Stimulated activated CD8-positive, alpha-beta memory T cell treated with anti-CD3 and anti-CD28 coated beads, Interleukin-7, amount 100 ng/mL, for 24 hours (primary cell): Measurements from ENCODE around the gene CD84.
"Not testable (repeated sequence)": the region's sequence is repeated elsewhere in the genome, so short reads cannot be mapped to it uniquely, and the experiment has no call there.

Source experiments
- DNase-seq: peaks from one replicate; pipeline ENCODE4 v3.0.0-alpha.2; 2020; ENCODE audit warnings: low read depth

CD84 gene

GRCh38 chr1:160608941-160609340, 29.6 kb upstream of the CD84 start:
- DNase-seq: no peak

GRCh38 chr1:160608514-160608913, 29.2 kb upstream of the CD84 start:
- no peak for DNase-seq

GRCh38 chr1:160608057-160608456, 28.8 kb upstream of the CD84 start:
- no peak for DNase-seq

GRCh38 chr1:160607672-160608032, 28.4 kb upstream of the CD84 start:
- no peak for DNase-seq

DNA sequence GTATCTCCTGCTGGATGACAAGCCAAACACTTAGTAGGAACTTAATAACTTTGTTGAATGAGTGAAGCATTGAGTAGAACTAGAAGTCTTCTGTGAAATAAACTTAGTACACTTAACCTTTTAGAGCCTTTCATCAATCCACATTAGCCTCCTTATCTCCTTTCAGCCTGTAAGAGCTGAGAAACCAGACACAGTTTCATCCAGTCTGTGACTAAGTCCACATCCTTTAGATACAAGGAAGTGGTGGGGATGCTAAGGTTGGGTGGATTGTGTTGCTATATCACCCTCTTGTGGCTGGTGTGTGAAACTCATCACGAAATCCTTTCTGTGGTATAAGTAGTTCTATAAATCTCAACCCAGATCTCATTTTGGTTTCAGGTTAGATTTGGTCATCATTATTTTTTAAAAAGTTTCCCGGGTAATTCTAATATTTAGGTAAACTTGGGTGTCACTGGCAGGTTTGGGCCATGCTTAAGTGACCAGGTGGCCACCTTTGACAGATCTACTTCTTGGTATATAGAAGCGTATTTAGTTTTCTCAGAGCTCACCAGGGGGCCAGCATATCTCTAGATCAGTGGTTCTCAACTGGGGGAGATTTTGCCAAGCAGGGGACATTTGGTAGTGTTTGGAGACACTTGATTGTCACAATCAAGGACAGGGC, 27.8 kb upstream of the CD84 start:
- DNase-seq: no peak

- no peak for DNase-seq
Observed at GRCh38 chr1:160606611-160607010, 27.3 kb upstream of the CD84 start.

GRCh38 chr1:160605792-160606479, 26.6 kb upstream of the CD84 start:
- no peak for DNase-seq

DNA sequence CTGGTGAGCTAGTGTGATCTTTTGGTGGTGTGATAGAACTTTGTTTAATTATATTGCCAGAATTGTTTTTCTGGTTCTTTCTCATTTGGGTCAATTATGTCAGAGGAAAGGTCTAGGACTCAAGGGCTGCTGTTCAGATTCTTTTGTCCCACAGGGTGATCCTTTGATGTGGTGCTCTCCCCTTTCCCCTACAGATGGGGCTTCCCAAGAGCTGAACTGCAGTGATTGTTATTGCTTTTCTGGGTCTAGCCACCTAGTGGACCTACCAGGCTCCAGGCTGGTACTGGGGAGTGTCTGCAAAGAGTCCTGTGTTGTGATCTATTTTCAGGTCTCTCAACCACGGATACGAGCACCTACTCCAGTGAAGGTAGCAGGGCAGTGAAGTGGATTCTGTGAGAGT, 25.9 kb upstream of the CD84 start:
- no peak for DNase-seq

GRCh38 chr1:160597705-160598104, 18.4 kb upstream of the CD84 start:
- no peak for DNase-seq

DNA sequence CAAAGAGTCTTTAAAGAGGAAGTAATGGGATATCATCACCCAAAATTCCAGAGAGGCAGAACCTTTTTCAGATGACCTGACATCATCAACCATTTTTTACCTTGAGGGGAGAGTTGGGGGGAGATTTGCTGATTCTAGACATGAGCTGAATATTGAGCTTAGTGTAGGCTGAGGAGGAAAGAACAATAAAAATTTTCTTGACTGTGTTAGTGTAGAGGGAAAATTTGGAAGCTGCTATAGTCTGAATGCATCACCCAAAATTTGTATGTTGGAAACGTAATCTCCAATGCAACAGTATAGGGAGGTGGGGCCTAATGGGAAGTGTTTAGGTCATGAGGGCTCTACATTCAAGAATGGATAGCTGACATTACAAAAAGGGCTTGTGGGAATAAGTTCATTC, 17.8 kb upstream of the CD84 start:
- no peak for DNase-seq

- DNase-seq: no peak
Observed at GRCh38 chr1:160590488-160590887, 11.2 kb upstream of the CD84 start.

- DNase-seq: no peak
Observed at GRCh38 chr1:160588468-160588867, 9.2 kb upstream of the CD84 start.

DNA sequence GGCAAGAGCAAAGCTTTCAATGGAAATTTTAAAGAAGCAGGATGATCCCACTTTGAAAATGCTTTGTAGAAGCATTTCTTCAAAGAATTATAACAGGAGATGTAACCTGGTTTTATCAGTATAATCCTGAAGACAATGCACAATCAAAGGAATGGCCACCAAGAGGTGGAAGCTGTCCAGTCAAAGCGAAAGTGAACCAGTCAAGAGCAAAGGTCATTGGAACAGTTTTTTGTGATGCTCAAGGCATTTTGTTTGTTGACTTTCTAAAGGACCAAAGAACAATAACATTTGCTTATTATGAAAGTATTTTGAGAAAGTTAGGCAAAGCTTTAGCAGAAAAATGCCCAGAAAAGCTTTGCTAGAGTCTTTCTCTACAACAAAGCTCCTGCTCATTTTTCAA, 5.5 kb upstream of the CD84 start:
- no peak for DNase-seq

DNA sequence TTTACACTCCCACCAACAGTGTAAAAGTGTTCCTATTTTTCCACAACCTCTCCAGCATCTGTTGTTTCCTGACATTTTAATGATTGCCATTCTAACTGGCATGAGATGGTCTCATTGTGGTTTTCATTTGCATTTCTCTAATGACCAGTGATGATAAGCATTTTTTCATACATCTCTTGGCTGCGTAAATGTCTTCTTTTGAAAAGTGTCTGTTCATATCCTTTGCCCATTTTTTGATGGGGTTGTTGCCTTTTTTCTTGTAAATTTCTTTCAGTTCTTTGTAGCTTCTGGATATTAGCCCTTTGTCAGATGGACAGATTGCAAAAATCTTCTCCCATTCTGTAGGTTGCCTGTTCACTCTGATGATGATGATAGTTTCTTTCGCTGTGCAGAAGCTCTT, 3.7 kb upstream of the CD84 start:
- DNase-seq: not testable (repeated sequence)

- DNase-seq: no peak
Observed at GRCh38 chr1:160581961-160582360, 2.7 kb upstream of the CD84 start.

DNA sequence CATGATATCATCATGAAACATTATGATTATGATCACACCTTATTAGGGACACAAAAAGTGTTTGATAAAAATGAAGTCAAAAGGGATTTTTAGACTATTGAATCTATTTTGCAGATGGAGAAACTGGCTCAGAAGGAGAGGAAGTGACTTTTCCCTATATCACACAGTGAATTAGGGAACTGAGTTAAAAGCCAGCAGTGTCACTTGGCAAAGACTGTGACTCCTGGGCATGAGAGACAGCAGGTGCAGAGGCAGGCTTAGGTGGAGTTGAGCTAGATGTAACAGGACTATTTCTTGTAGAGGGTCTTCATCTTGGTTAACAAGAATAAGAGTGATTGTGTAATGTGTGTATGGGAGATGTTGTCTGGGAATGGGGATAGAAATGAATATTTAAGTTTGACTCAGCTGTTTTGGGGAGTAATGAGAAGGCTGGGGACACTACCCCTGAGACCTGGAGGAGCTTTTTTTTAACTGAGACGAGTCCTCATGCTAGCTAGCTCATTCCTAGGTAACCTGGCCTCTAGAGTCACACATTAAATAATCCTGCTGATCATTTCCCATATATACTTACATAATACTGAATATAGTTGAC, 1.0 kb upstream of the CD84 start:
- no peak for DNase-seq

DNA sequence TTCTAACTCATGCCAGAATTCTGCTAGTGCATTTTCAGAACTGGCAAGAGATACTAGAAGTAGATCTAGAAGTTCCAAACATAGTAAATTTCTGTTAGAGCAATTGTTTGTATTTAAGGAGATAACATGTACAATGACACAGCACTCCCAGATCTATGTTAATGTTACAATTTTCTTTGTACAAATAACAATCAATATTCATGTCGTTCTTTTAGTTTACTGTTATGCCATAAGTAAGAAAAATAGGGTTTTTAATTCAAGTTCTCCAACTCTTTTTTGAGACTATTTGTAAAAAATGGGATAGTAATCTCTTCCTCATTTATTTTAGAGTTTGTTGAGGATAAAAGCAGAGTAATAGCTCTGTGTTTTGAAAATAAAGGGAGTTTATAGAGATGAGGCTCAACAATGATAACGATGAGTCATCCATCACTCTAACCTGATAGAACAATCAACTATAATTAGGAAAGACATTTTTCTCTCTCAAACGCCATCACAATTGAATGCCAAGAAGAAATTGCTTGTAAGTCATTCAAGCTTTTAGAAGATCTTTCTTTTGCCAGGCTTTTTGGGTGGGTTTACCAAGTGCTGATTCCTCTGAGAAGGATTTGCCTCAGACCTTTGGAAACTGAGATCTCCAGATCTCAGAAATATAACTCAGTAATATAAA, 638 bp downstream of the CD84 start:
- no peak for DNase-seq

- no peak for DNase-seq
Observed at GRCh38 chr1:160578175-160578524, 1.1 kb downstream of the CD84 start.

- no peak for DNase-seq
Observed at GRCh38 chr1:160577671-160578070, 1.6 kb downstream of the CD84 start.

DNA sequence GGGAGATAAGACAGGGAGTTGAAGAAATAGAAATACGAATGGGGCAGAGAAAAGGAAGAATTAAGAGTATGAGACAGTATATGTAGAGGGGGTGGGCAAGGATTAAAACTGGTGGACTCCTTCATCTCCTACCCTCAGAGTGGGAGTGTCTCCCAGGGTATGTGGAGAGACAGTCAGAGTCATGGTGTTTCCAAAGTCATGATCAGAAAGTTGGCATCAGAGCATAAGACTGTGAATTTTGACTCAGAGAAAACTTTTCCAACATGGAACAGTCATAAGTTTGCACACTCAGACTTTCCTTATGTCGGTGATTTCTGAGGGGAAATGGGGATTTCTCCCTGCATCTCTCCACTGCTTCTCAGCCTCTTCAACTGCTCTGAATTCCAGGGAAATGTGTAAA, 2.4 kb downstream of the CD84 start:
- no peak for DNase-seq

- DNase-seq: no peak
Observed at GRCh38 chr1:160576390-160576789, 2.9 kb downstream of the CD84 start.

GRCh38 chr1:160575112-160575664, 4.1 kb downstream of the CD84 start:
- DNase-seq: no peak

DNA sequence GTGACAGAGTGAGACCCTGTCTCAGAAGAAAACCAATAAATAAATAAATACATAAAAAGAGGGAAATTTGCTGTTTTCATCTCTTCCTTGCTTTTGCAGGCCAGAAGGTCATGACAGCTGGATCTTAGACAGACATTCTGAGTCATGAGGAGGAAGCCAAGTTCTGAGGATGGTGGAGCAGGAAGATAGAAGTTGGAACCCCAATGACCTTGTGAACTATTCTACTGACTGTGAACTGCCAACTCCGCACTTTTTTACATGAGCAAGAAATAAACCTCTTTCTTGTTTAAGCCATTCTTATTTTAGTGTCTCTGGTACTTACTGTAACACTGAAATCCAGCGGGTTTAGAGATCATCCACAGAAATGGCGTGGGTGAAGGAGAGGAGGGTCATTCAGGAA, 8.5 kb downstream of the CD84 start:
- no peak for DNase-seq
